SK-N-SH (cell line): ENCODE results near the gene MCF2L2.

ENCODE experiments used
- CTCF ChIP-seq: fragments of 200-600 bp; sonication (generic); IDR thresholded peaks from 2 replicates; pipeline ENCODE4 v1.6.1; 2017; ENCODE audit warnings: antibody characterized with exemption, mild to moderate bottlenecking, moderate library complexity
- EZH2phosphoT487 ChIP-seq: fragments of 200-600 bp; sonication (generic); IDR thresholded peaks from 2 replicates; pipeline ENCODE4 v1.6.1; 2017; ENCODE audit warnings: low read depth, mixed run types, mild to moderate bottlenecking, antibody characterized with exemption, moderate library complexity, borderline replicate concordance
- FOXM1 ChIP-seq: IDR thresholded peaks from 2 replicates; pipeline ENCODE4 v1.4.0; 2012; ENCODE audit warnings: low read depth, mild to moderate bottlenecking
- JUND ChIP-seq: IDR thresholded peaks from 2 replicates; pipeline ENCODE4 v1.4.0; 2012
- MAX ChIP-seq: IDR thresholded peaks from 2 replicates; pipeline ENCODE4 v1.4.0; 2012; ENCODE audit warnings: low read depth
- POLR2AphosphoS5 ChIP-seq: IDR thresholded peaks from 2 replicates; pipeline ENCODE4 v1.6.1; 2012; ENCODE audit warnings: low read depth, low read length
- RAD21 ChIP-seq: IDR thresholded peaks from 2 replicates; pipeline ENCODE4 v1.6.1; 2012; ENCODE audit warnings: mild to moderate bottlenecking, low read length
- RFX5 ChIP-seq: IDR thresholded peaks from 2 replicates; pipeline ENCODE4 v1.6.1; 2012; ENCODE audit warnings: mild to moderate bottlenecking, improper control_type of control experiment, low read length
- SMC3 ChIP-seq: IDR thresholded peaks from 2 replicates; pipeline ENCODE4 v1.6.1; 2012; ENCODE audit warnings: low read depth, low read length, improper control_type of control experiment
- TAF1 ChIP-seq: IDR thresholded peaks from 2 replicates; pipeline ENCODE4 v1.6.1; 2012; ENCODE audit warnings: low read depth, mild to moderate bottlenecking, low read length, moderate library complexity, borderline replicate concordance
- TEAD4 ChIP-seq: IDR thresholded peaks from 2 replicates; pipeline ENCODE4 v1.4.0; 2012; ENCODE audit warnings: mild to moderate bottlenecking, borderline replicate concordance; ENCODE audit not compliant: insufficient read depth
- USF2 ChIP-seq: fragments of 150-350 bp; IDR thresholded peaks from 2 replicates; pipeline ENCODE4 v1.6.1; 2017; ENCODE audit warnings: antibody characterized with exemption, low read length, low read depth, borderline replicate concordance
- YY1 ChIP-seq: IDR thresholded peaks from 2 replicates; pipeline ENCODE4 v1.4.0; 2012; ENCODE audit warnings: low read depth, mild to moderate bottlenecking
- ZBTB33 ChIP-seq: IDR thresholded peaks from 2 replicates; pipeline ENCODE4 v1.4.0; 2012; ENCODE audit warnings: low read depth, borderline replicate concordance

- no peak for TF ChIP-seq MAX
- no peak for TF ChIP-seq FOXM1
- no peak for TF ChIP-seq RAD21
- no peak for TF ChIP-seq POLR2AphosphoS5
- no peak for TF ChIP-seq ZBTB33
- no peak for TF ChIP-seq TAF1
- no peak for TF ChIP-seq EZH2phosphoT487
- no peak for TF ChIP-seq CTCF
- no peak for TF ChIP-seq TEAD4
- no peak for TF ChIP-seq USF2
- no peak for TF ChIP-seq RFX5
- TF ChIP-seq YY1, result no peak
- TF ChIP-seq JUND, result no peak
- TF ChIP-seq SMC3, result no peak
These were observed 209.6 kb downstream of the MCF2L2 start for GRCh38 chr3:183218826-183219225.
